Chondrocyte (in vitro differentiated cells): ENCODE results near the gene BCAM. TPM values are rescaled to one million over a fixed set of nuclear protein-coding genes. Genes with fewer than 3 reads are reported as not detected.

Source experiments
- DNase-seq: peaks from one replicate; pipeline ENCODE4 v3.0.0; 2021; ENCODE audit warnings: mixed read lengths, low spot score
- H3K27ac Mint-ChIP-seq: one replicate; pipeline ENCODE4 v1.8.0; 2021; ENCODE audit warnings: mild to moderate bottlenecking, moderate library complexity, mixed read lengths; ENCODE audit not compliant: unreplicated experiment
- H3K27me3 Mint-ChIP-seq: 2 replicates; pipeline ENCODE4 v1.8.0; 2021; ENCODE audit warnings: low read depth, mixed read lengths
- H3K36me3 Mint-ChIP-seq: 2 replicates; pipeline ENCODE4 v1.8.0; 2021; ENCODE audit warnings: low read depth, mixed read lengths
- H3K4me1 Mint-ChIP-seq: 2 replicates; pipeline ENCODE4 v1.8.0; 2021; ENCODE audit warnings: low read depth, mild to moderate bottlenecking, mixed read lengths
- H3K4me3 Mint-ChIP-seq: one replicate; pipeline ENCODE4 v1.8.0; 2021; ENCODE audit warnings: mild to moderate bottlenecking, moderate library complexity, mixed read lengths; ENCODE audit not compliant: unreplicated experiment
- H3K9me3 Mint-ChIP-seq: 2 replicates; pipeline ENCODE4 v1.8.0; 2021; ENCODE audit warnings: low read depth, mixed read lengths
- CTCF ChIP-seq: fragments of 200-600 bp; sonication (generic); IDR thresholded peaks from 2 replicates; pipeline ENCODE4 v1.5.0; 2021; ENCODE audit warnings: antibody characterized with exemption, mild to moderate bottlenecking, moderate library complexity
- total RNA-seq: library from RNA; stranded (reverse); gene quantifications from 3 replicates; pipeline ENCODE4 v1.2.1, GENCODE V29; 2021

BCAM gene
- total RNA-seq, 1 donor from 2014 or later: 15.1 TPM

- TF ChIP-seq CTCF: peak; percentile 86
- Mint-ChIP-seq H3K4me1 (peaks cover 7% of the 10 kb centered on the region), H3K27ac (no peak overlapping the region), H3K4me3 (no peak overlapping the region), H3K36me3 (no peaks in the 10 kb centered on the region), H3K27me3 (peaks cover 2% of the 10 kb centered on the region), H3K9me3 (no peaks in the 10 kb centered on the region)
- DNase-seq: no peak
Observed at GRCh38 chr19:44800461-44800860, 8.4 kb upstream of the BCAM start.

GRCh38 chr19:44803442-44804428 is 5.2 kb upstream of the BCAM start:
- Mint-ChIP-seq H3K27ac (no peak overlapping the region), H3K36me3 (no peaks in the 10 kb centered on the region), H3K27me3 (no peaks in the 10 kb centered on the region), H3K4me3 (no peak overlapping the region), H3K9me3 (no peaks in the 10 kb centered on the region), H3K4me1 (peaks cover 9% of the 10 kb centered on the region)
- DNase-seq: no peak
- no peak for TF ChIP-seq CTCF

- no peaks in the 10 kb centered on the region for H3K36me3 Mint-ChIP-seq
- H3K27me3 Mint-ChIP-seq: no peaks in the 10 kb centered on the region
- DNase-seq: no peak
- H3K27ac Mint-ChIP-seq: no peak overlapping the region
- no peak overlapping the region for H3K4me3 Mint-ChIP-seq
- no peak for TF ChIP-seq CTCF
- H3K4me1 Mint-ChIP-seq: peaks cover 26% of the 10 kb centered on the region
- H3K9me3 Mint-ChIP-seq: no peaks in the 10 kb centered on the region
Observed at GRCh38 chr19:44806291-44806690, 2.6 kb upstream of the BCAM start.

GRCh38 chr19:44807162-44807561 is 1.7 kb upstream of the BCAM start:
- H3K27me3 Mint-ChIP-seq: no peaks in the 10 kb centered on the region
- no peak for DNase-seq
- no peak overlapping the region for H3K27ac Mint-ChIP-seq
- no peak overlapping the region for H3K4me3 Mint-ChIP-seq
- H3K4me1 Mint-ChIP-seq: peaks cover 26% of the 10 kb centered on the region
- H3K9me3 Mint-ChIP-seq: no peaks in the 10 kb centered on the region
- peaks cover 2% of the 10 kb centered on the region for H3K36me3 Mint-ChIP-seq
- TF ChIP-seq CTCF: no peak

- no peak for DNase-seq
- Mint-ChIP-seq H3K4me1 (peaks cover 26% of the 10 kb centered on the region), H3K9me3 (no peaks in the 10 kb centered on the region), H3K4me3 (peak overlapping the region; percentile 63), H3K36me3 (peaks cover 2% of the 10 kb centered on the region), H3K27ac (no peak overlapping the region), H3K27me3 (no peaks in the 10 kb centered on the region)
- peak; percentile 80 for TF ChIP-seq CTCF
Observed at GRCh38 chr19:44807652-44808462, 1.0 kb upstream of the BCAM start.
